Osteoblast (primary cell): Measurements from ENCODE around the gene FOXN3. TPM values are rescaled to one million over a fixed set of nuclear protein-coding genes. Genes with fewer than 3 reads are reported as not detected.

Source experiments
- DNase-seq: peaks from one replicate; pipeline ENCODE4 v3.0.0; 2011; ENCODE audit warnings: low spot score, mixed read lengths; ENCODE audit not compliant: insufficient read length; ENCODE audit errors: missing footprints
- H2AFZ ChIP-seq: 2 replicates; pipeline ENCODE4 v1.6.0; 2011; ENCODE audit warnings: mild to moderate bottlenecking, low read length
- H3K27ac ChIP-seq: 2 replicates; pipeline ENCODE4 v1.5.1; 2011; ENCODE audit warnings: mild to moderate bottlenecking, low read depth, low read length, moderate library complexity
- H3K27me3 ChIP-seq: 2 replicates; pipeline ENCODE4 v1.6.0; 2012; ENCODE audit warnings: mild to moderate bottlenecking, control low read depth, inconsistent platforms, low read length, moderate library complexity; ENCODE audit not compliant: insufficient read depth
- H3K36me3 ChIP-seq: 2 replicates; pipeline ENCODE4 v1.5.1; 2011; ENCODE audit warnings: mild to moderate bottlenecking, low read length, control low read depth, moderate library complexity; ENCODE audit not compliant: insufficient read depth
- H3K4me1 ChIP-seq: 2 replicates; pipeline ENCODE4 v1.5.1; 2011; ENCODE audit warnings: mild to moderate bottlenecking, low read length, control low read depth, moderate library complexity; ENCODE audit not compliant: insufficient read depth
- H3K4me2 ChIP-seq: 2 replicates; pipeline ENCODE4 v1.6.0; 2011; ENCODE audit warnings: mild to moderate bottlenecking, low read length; ENCODE audit not compliant: insufficient read depth
- H3K4me3 ChIP-seq: fragments of 200-600 bp; sonication (generic); 3 replicates; pipeline ENCODE4 v1.5.1; 2012; ENCODE audit warnings: mild to moderate bottlenecking, low read length, inconsistent platforms; ENCODE audit not compliant: insufficient read depth
- H3K79me2 ChIP-seq: 2 replicates; pipeline ENCODE4 v1.6.0; 2012; ENCODE audit warnings: mild to moderate bottlenecking, low read length, control low read depth, inconsistent platforms; ENCODE audit not compliant: insufficient read depth
- H3K9me3 ChIP-seq: 2 replicates; pipeline ENCODE4 v1.5.1; 2011; ENCODE audit warnings: low read depth, low read length, control low read depth
- H4K20me1 ChIP-seq: 2 replicates; pipeline ENCODE4 v1.6.0; 2012; ENCODE audit warnings: mild to moderate bottlenecking, low read length, control low read depth; ENCODE audit not compliant: insufficient read depth
- total RNA-seq: library from RNA; depleted of rRNA; stranded (reverse); fragments of >200 nt; gene quantifications from 2 replicates; pipeline ENCODE4 v1.2.3, GENCODE V29; 2012
- TF ChIP-seq, protein P1 (sequence below): IDR thresholded peaks from 2 replicates; pipeline ENCODE4 v1.5.1; 2011; ENCODE audit warnings: mild to moderate bottlenecking, low read depth, low read length, moderate library complexity; ENCODE audit errors: extremely low read depth

The FOXN3 gene
- total RNA-seq, 1 donor, result 49.9 TPM

DNA sequence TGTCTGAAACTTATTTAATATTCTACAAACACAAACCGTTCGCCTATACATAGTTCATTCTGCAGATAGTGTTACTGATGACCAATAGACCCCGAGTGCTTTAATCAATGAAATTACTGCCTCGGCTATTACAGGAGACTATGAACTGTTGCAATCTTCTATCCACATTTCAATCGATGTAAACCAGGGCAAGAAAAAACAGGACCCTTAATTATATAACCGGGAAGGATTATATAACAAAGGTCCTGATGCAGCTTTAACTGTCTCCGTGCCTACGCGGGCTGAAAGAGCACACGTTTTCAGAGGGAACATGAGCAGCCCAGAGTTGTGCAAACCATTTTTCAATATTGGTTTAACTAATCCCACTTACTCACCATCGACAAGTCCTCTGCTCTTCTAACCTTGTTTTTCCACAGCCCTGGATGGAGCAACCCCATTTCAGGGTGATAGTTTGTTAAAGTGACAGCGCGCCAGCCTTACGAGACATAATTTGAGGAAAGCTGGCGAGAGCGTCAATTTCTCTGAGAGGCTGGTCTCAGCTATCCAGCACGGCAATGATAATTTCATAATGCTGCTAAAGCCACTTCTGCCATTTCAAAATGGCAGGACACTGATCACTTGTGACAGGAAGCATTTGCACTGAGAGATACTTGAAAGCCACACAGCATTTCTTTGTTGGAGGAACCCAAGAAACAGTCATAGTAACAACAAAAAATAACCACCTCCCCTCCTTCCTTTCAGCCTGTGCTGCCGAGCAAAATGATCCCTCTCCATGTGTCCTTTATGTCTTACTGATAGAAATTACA, 184.6 kb downstream of the FOXN3 start:
- peaks cover 5% of the 10 kb centered on the region for H4K20me1 ChIP-seq
- H3K9me3 ChIP-seq, result no peaks in the 10 kb centered on the region
- DNase-seq, result no peak
- no peak overlapping the region for H2AFZ ChIP-seq
- no peaks in the 10 kb centered on the region for H3K27me3 ChIP-seq
- no peak overlapping the region for H3K4me2 ChIP-seq
- H3K79me2 ChIP-seq, result no peaks in the 10 kb centered on the region
- TF ChIP-seq, protein P1, sequence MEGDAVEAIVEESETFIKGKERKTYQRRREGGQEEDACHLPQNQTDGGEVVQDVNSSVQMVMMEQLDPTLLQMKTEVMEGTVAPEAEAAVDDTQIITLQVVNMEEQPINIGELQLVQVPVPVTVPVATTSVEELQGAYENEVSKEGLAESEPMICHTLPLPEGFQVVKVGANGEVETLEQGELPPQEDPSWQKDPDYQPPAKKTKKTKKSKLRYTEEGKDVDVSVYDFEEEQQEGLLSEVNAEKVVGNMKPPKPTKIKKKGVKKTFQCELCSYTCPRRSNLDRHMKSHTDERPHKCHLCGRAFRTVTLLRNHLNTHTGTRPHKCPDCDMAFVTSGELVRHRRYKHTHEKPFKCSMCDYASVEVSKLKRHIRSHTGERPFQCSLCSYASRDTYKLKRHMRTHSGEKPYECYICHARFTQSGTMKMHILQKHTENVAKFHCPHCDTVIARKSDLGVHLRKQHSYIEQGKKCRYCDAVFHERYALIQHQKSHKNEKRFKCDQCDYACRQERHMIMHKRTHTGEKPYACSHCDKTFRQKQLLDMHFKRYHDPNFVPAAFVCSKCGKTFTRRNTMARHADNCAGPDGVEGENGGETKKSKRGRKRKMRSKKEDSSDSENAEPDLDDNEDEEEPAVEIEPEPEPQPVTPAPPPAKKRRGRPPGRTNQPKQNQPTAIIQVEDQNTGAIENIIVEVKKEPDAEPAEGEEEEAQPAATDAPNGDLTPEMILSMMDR, result no peak
- no peaks in the 10 kb centered on the region for H3K36me3 ChIP-seq
- no peaks in the 10 kb centered on the region for H3K4me1 ChIP-seq
- H3K27ac ChIP-seq, result no peak overlapping the region
- H3K4me3 ChIP-seq, result no peak overlapping the region

DNA sequence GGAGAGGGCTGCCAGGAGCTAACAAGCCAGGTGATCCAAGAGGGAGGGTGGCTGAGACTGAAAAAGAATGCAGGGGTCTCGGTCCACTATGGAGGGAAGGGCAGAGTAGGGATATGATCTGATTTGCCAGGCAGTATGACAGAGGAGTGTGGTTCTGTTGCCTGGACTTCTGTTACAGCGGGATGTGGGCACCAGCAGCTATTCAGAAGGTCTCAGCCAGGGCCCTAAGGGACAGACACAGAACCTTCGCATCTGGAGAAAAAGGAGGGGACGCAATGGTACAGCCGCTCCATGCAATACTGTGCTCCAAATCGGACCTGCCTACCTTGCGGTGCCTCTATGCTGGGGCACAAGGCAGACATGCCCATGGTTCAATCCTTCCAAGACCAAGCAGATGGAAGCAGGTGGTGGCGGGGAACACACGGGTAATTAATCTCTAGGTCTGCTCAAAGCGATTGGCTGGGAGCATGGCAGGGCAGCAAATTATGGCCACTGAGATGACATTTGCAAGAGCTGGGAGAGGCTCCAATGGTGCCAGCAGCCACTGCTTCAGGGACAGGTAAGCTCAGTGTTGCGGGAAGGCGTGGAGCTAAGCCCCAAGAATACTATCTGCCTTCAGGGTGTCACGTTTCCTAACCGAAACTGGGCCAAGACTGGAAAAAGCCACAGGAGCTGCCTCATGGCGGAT, 185.5 kb downstream of the FOXN3 start:
- no peak overlapping the region for H3K4me3 ChIP-seq
- H3K4me1 ChIP-seq, result peaks cover 2% of the 10 kb centered on the region
- no peak overlapping the region for H3K27ac ChIP-seq
- DNase-seq, result no peak
- no peaks in the 10 kb centered on the region for H3K27me3 ChIP-seq
- no peak overlapping the region for H3K4me2 ChIP-seq
- no peaks in the 10 kb centered on the region for H3K9me3 ChIP-seq
- H4K20me1 ChIP-seq, result peaks cover 5% of the 10 kb centered on the region
- H3K79me2 ChIP-seq, result no peaks in the 10 kb centered on the region
- no peaks in the 10 kb centered on the region for H3K36me3 ChIP-seq
- H2AFZ ChIP-seq, result no peak overlapping the region
- TF ChIP-seq, protein P1, result no peak

DNA sequence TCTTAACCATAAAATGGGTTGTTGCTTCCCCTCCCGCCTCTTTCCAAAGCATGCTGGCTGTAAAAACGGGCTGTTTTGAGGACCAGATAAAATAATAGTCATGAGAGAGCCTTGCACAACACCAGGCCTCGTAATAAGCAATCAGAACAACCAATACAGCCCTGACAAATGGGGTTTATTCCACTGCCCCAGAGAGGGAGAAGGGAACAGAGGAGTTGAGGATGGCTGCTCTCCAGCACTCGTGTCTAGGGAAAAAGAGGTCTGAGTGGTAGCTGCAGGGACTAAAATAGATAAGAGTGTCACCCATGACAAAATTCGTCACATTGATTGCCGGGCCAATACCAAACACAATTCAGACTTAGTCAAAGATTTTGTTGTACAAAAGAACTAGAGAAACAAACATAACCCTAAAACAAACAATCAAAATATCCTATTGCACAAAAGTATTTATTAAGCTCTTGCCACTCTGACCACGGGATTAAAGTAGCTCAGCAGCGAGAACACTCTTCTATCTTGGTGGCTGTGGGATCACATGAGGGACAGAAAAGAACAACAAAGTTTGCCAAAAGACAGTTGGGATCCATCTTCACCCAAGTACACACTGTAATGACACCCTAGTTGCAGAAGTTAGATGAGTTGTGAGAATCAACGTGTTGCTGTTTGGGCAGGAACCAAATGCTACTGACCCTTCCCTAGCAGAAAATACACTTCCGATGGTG, 188.0 kb downstream of the FOXN3 start:
- Histone ChIP-seq H4K20me1 (peaks cover 5% of the 10 kb centered on the region), H3K36me3 (no peaks in the 10 kb centered on the region), H3K9me3 (no peaks in the 10 kb centered on the region), H3K4me2 (no peak overlapping the region), H3K4me1 (peaks cover 2% of the 10 kb centered on the region), H2AFZ (no peak overlapping the region), H3K79me2 (no peaks in the 10 kb centered on the region), H3K27ac (no peak overlapping the region), H3K4me3 (no peak overlapping the region), H3K27me3 (no peaks in the 10 kb centered on the region)
- DNase-seq, result peak; percentile 44
- TF ChIP-seq, protein P1, result no peak

DNA sequence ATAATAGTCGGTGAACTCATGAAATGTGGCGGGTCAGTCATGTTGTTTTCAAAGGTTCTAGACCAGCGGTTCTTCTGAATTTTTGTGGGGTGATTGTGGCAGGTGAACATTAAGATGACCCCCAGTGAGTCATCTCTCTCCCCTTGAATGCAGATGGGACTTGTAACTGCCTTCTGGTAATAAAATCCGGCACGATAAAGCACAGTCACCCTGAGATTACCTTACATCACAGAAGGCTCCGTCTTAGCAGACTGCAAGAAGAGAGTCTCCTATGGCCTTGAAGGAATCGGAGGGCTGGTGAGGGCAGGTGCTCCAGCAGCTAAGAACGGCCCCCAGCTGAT, 189.6 kb downstream of the FOXN3 start:
- H3K4me3 ChIP-seq, result no peak overlapping the region
- no peak overlapping the region for H2AFZ ChIP-seq
- no peaks in the 10 kb centered on the region for H3K36me3 ChIP-seq
- no peaks in the 10 kb centered on the region for H3K27me3 ChIP-seq
- no peaks in the 10 kb centered on the region for H3K79me2 ChIP-seq
- H3K4me2 ChIP-seq, result no peak overlapping the region
- H3K4me1 ChIP-seq, result peaks cover 2% of the 10 kb centered on the region
- DNase-seq, result no peak
- H3K27ac ChIP-seq, result no peak overlapping the region
- TF ChIP-seq, protein P1, result no peak
- H4K20me1 ChIP-seq, result peaks cover 5% of the 10 kb centered on the region
- H3K9me3 ChIP-seq, result no peaks in the 10 kb centered on the region
